Activated CD4-positive, alpha-beta T cell treated with anti-CD3 and anti-CD28 coated beads, Interleukin-2, amount 50 U/mL, for 48 hours (primary cell): ENCODE results near the gene ALDH6A1.

Experiments
- DNase-seq, 2 experiments: peaks; one replicate each; pipeline ENCODE4 v3.0.0-alpha.2; 2020

ALDH6A1 gene

DNA sequence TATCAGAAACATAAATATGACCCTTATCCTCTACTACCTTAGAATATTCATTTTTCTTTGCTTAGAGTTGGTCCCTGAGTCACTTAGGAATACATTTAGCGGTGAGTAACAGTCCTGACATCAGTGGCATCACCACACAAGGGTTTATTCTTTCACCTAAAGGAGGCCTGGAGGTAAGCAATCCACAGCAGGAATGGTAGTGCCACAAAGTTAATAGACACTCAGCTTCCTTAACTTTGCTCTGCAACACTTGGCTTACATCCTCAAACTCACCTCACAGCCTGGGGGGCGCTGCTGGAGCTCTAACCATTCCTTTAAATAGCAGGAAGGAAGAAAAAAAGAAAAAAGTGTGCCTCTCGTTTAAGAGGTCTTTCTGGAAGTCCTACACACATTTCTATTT lies 36.0 kb downstream of the ALDH6A1 start:
- no peak for DNase-seq

DNA sequence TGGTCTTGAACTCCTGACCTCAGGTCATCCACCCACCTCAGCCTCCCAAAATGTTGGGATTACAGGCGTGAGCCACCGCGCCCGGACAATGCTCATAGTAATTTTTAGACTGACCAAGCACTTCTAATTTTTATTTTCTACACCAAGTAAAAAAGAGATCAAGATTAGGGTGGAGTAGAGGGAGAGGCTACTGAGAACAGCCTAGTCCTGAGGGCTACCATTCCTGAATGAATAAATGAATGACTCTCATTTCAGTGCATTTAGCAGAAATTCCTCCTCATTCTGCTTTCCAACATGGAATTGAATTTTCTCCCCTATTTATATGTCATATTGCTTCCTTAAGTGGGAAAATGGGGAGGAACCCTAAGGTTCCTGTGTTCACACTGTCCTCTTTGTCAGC lies 38.7 kb downstream of the ALDH6A1 start:
- DNase-seq, result no peak

DNA sequence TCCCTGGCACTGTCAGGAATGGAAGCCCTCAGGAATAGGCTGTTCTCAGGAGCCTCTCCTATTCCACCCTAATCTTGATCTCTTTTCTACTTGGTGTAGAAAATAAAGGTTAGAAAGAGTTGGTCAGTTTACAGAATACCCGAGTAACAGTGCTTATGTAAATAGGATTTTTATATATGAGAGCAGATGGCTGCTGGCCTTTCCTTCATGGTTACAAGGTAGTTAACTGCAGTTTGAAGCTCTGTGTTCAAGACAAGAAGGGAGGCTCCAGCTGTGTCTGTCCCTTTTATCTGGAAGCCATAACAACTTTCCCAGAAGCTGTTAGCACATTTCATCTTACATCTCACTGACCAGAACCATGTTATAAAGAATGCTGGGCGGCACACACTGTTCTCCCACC lies 42.0 kb downstream of the ALDH6A1 start:
- DNase-seq, result no peak

DNA sequence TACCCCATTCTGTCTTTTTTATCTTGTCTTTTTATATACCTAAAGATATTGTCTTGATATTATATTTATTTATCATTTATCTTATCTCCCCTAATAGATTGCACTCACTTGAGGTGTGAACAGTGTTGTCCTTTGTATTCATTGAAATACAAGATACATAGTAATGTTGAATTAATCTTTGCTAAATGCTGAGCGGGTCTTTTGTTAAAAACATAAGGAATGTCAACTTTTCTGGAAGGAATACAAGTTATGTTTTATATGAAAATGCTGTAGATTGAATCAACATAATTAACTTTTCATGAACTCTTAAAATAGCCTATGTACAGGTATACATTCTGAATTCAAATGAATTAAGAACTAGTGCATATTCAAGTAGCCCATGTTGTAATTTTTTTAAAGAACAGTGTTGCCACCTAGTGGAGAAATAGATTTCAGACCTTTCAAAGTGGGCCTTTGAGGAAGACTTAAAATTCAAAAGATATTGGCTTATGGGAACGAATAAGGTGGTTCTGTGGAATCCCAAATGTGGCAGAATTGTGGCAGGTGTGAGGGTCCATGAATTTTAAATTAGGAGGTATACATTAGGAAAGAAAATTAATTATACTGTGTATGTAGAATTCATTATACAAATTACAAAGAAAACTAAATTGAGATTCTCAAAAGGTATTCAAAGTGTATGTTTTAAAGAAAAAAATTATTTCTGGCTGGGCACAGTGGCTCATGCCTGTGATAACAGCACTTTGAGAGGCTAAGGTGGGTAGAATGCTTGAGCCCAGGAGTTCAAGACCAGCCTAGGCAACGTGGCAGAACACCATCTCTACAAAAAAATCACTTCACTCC lies 46.0 kb downstream of the ALDH6A1 start:
- DNase-seq, result no peak

DNA sequence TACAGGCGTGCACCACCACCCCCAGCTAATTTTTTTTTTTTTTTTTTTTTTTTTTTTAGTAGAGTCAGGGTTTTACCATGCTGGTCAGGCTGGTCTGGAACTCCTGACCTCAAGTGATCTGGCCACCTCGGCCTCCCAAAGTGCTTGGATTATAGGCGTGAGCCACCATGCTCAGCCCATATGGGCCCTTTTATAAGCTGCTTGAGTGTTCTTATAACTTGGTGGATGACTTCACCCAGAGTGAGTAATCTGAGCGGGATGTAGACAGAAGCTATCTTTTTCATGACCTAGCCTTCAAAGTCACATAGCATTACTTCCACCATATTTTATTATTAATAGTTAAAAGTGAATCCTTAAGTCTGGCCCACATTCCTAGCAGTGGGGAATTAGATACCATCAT lies 48.7 kb downstream of the ALDH6A1 start:
- no peak for DNase-seq

DNA sequence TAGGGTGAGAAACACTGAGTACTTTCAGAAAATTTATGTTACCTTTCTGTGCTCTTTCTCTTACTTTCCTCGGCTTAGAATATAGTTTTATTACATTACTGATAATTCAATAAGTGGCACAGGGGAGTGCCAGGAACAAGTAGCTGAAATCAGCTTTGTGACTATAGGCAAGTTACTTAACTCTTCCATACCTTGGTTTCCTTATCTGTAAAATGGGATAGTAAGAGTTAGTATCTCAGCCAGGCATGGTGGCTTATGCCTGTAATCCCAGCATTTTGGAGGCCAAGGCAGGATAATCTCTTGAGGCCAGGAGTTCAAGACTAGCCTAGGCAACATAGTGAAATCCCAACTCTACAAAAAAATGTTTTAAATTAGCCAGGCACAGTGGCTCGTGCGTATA lies 49.7 kb downstream of the ALDH6A1 start:
- DNase-seq, result no peak

DNA sequence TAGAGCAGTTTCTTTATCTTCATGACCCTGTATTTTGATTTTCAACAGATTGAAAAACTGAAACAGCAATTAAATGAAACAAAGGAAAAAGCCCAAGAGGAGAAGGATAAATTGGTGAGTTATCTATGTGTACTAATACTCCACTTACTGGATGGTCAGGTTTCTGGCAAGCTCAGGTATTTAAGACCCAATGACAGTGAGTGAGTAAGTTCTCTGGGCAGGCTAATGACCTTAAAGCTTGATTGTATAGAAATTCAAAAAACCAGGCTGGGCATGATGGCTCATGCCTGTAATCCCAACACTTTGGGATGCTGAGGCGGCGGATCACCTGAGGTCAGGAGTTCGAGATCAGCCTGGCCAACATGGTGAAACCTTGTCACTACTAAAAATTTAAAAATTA lies 55.1 kb downstream of the ALDH6A1 start:
- no peak for DNase-seq

DNA sequence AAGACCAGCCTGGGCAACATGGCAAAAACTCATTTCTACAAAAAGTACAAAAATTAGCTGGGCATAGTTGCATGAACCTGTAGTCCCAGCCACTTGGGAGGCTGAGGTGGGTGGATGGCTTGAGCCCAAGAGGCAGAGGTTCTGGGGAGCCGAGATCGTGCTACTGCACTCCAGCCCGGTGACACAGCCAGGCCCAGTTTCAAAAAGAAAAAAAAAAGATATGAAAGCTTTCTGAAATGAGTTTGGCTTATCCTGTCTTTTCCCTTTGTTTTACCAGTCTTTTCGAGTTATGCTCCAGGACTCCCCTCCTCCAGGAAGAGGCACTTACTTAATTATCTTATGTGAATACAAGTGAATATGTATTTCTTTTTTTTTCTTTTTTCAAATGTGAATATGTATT lies 61.9 kb downstream of the ALDH6A1 start:
- DNase-seq, result no peak

DNA sequence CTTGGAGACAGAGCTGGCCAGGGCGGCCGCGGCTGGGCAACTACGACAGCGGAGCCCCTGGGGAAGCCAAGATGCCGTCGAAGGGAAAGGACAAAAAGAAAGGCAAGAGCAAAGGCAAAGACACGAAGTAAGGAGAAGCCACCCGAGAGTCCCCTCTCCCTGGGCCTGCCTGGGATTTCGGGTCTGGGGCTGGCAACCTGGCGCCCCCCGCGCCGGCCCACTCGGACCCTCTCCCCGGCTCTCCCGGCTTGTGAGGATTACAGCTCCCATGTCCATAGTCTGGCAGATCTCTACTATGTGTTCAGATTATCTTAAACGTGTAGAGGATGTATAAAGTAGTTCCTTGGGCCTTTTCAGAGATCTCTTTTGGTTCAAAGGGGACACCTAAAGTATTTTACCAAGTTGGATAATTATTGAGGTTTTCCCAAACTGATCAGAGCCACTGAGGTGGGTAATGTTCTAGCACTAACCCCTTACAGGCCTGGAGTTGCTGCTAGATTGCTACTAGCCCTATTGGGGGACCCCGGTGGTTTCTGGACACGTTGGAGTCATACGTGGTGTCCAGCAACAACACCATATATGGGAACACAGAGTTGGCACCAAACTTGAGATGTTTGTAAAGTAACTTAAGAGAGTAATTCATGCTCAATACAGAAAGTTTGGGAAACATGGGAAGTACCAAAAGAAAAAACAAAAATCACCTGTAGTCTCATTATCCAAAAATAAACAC lies 64.7 kb downstream of the ALDH6A1 start:
- DNase-seq, result no peak

DNA sequence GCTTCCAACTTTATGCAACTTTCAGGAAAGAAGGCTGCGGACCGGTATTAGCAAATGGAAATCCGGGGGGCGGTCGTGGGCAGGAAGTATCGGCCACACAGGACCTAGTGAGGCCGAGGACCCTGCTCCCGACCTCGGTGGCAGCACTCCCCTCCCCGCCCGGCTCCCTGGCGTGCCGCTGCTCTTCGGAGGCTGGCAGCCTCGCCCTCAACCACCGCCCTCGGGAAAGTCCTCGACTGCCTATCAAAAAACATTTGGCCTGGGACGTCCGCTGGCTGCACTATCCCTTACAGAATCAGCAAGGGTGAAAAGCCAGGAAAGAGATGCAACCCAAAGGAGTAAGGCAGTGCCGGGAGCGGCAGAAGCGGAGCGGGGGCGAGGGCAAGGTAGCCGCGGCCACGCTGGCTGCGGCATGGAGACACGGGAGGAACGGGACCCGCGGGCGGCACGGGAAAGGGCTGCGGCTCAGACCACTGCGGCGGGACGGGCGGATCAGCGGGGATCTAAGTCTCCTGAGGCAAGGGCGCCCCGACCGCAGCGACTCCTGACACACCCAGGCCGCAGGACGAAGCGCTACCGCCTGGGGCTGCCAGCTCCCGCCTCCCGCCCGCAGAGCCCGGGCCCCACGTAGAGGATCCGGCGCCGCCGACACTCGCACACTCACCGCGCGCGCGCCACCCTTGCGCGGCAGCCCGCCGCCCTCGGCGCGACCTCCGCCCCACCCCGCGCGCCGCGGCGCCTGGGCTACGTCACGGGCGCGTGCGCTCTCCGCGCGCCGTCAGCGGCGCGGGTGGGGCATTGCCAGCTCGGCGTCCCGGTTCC lies 65.5 kb downstream of the ALDH6A1 start, which contains the start of the genes BBOF1 and ENTPD5:
BBOF1 (plus strand) TSS at position 764 of the 822 bp plus-strand sequence. CDS start 130 bp downstream, outside the sequence.
ENTPD5 (minus strand) TSS at position 703 of the 822 bp plus-strand sequence. CDS start 31,186 bp downstream, outside the sequence.
- peak; percentile 80 to 83 for DNase-seq

DNA sequence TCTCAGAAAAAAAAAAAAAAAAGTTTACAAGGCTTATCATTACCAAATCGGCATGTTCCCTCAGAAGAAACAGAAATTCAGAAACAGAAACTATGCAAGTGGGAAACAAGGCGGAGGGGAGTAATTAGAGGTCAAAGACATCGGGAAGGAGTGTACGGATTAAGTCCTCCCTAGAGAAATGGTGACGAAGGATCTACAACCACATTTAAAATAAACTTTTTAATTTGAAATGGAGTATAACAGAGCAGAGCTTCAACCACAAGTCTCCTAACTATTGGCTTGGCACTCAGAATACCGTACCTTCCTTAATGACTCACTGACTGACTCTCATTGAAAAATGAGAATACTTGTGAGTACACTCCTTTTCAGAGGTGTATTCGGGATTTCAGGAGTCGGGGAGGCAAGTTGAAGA lies 66.1 kb downstream of the ALDH6A1 start:
- DNase-seq, result no peak

DNA sequence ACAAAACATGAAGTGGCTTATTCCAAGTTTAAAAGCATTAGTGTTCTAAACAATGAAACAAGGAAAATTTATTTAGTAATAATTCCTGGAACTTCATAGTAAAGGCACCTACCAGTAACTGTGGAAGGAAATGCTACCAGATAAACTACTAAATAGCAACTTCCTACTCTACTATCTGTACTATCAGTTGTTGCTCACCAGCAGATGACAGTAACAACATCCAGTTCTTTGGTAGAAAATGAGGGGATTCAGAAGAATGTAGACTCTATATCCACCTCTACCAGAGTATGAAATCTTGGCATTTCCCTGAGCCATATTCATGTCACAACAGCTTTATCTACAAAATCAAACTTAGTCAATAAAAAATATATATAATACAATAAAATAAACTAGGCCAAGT lies 68.3 kb downstream of the ALDH6A1 start:
- no peak for DNase-seq

DNA sequence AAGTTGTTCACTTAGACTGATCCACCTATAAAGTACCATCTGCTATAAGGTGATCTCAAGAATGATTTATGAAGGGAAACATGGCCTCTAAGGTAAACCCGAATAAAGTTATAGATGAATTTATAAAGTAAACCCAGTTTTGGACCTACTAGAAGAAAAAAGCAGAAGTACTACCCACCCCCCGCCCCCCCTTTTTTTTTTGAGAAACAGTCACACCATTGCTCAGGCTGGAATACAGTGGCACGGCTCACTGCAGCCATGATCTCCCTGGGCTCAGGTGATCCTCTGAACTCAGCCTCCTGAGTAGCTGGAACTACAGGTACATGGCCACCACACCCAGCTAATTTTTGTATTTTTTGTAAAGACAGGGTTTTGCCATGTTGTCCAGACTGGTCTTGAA lies 69.1 kb downstream of the ALDH6A1 start:
- no peak for DNase-seq

DNA sequence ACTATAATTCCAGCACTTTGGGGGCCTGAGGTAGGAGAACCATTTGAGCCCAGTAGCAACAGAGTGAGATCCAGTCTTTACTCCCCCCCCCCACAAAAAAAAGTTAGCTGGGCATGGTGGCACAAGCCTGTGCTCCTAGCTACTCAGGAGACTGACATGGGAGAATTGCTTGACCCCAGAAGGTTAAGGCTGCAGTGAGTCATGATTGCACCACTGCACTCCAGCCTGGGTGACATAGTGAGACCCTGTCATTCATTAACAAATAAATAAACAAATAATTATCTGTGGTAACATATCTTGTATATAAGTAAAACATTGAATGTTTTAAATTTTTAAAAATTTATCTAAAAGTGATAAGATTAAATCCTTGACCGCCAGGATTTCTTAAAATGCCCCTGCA lies 70.0 kb downstream of the ALDH6A1 start:
- no peak for DNase-seq

DNA sequence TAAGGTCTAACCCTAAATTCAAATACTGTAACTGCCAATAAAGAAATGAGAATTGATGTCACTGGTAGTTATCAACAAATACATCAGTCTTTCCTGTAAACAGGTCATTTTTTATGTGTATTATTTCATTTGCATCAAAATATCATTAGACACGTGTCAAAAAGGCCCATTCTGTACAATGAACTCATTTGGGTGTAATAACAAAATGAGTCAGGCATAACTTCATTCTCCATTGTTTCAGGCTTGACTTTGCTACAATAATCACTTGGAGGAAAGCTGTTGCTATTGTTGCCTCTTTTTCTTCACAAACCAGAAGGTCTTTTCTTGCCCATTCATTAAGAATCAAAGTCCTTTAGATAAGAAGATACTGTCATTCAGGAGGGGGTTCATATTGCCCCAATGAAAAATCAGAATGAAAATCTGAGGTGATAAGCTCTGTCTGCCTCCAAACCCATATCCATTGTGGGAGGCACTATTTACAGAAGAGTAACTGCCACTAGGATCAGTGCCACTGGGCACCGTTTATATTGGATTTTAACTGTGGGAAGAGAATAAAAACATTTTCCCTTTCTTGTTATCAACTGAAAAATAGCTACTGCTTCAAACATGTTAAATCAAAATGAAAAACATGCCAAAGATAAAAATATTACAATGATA lies 75.3 kb downstream of the ALDH6A1 start:
- DNase-seq, result no peak
